Smooth muscle cell (in vitro differentiated cells): ENCODE data around the gene AGRN. TPM values are rescaled to one million over a fixed set of nuclear protein-coding genes. Genes with fewer than 3 reads are reported as not detected.
A peak's percentile ranks its signal among the peaks of the same experiment; 100 is the strongest.

Source experiments
- DNase-seq: peaks from one replicate; lab custom pipeline; 2025; ENCODE audit not compliant: unreplicated experiment; lab: John Stamatoyannopoulos, UW
- H2AFZ ChIP-seq: fragments of 200-600 bp; sonication (generic); 2 replicates; pipeline ENCODE4 v1.6.0; 2016; ENCODE audit warnings: antibody characterized with exemption, low read depth, mild to moderate bottlenecking
- H3F3A ChIP-seq: fragments of 200-600 bp; sonication (generic); 2 replicates; pipeline ENCODE4 v1.6.0; 2017; ENCODE audit warnings: antibody characterized with exemption, low read depth
- H3K27ac ChIP-seq: fragments of 200-600 bp; sonication (generic); 2 replicates; pipeline ENCODE4 v1.5.1; 2016; ENCODE audit warnings: low read depth, mild to moderate bottlenecking
- H3K27me3 ChIP-seq: fragments of 200-600 bp; sonication (generic); 2 replicates; pipeline ENCODE4 v1.6.1; 2016; ENCODE audit warnings: low read depth, mild to moderate bottlenecking
- H3K36me3 ChIP-seq: fragments of 200-600 bp; sonication (generic); 2 replicates; pipeline ENCODE4 v1.5.1; 2016; ENCODE audit warnings: low read depth
- H3K4me1 ChIP-seq: fragments of 200-600 bp; sonication (generic); 2 replicates; pipeline ENCODE4 v1.5.1; 2016; ENCODE audit warnings: low read depth
- H3K4me2 ChIP-seq: fragments of 200-600 bp; sonication (generic); 2 replicates; pipeline ENCODE4 v1.6.0; 2016; ENCODE audit warnings: mild to moderate bottlenecking
- H3K4me3 ChIP-seq: fragments of 200-600 bp; sonication (generic); 2 replicates; pipeline ENCODE4 v1.5.1; 2016; ENCODE audit warnings: mild to moderate bottlenecking
- H3K79me2 ChIP-seq: fragments of 200-600 bp; sonication (generic); 2 replicates; pipeline ENCODE4 v1.6.0; 2016; ENCODE audit warnings: low read depth, mild to moderate bottlenecking
- H3K9ac ChIP-seq: fragments of 200-600 bp; sonication (generic); 2 replicates; pipeline ENCODE4 v1.6.0; 2016; ENCODE audit warnings: low read depth
- H3K9me3 ChIP-seq: fragments of 200-600 bp; sonication (generic); replicated peaks from 2 replicates; pipeline ENCODE4 v1.5.1; 2016; ENCODE audit warnings: low read depth
- H4K20me1 ChIP-seq: fragments of 200-600 bp; sonication (generic); 2 replicates; pipeline ENCODE4 v1.6.0; 2016; ENCODE audit warnings: low read depth
- WGBS: methylation state at CpG from one replicate; pipeline ENCODE4 v1.1.7; 2016; ENCODE audit warnings: low lambda C conversion rate; 5-methylcytosine and 5-hydroxymethylcytosine counted together
- polyA plus RNA-seq: library from polyadenylated mRNA; unstranded; fragments of >200 nt; fragmentation: Nextera tagmentation; extraction: Ambion mirVana; gene quantifications from 2 replicates; pipeline ENCODE4 v1.2.1, GENCODE V29; 2016
- total RNA-seq: library from RNA; depleted of rRNA; stranded (reverse); fragments of >200 nt; gene quantifications from 2 replicates; pipeline ENCODE4 v1.2.3, GENCODE V29; 2014
- TF ChIP-seq, protein P1 (sequence below): fragments of 200-600 bp; sonication (generic); IDR thresholded peaks from 2 replicates; pipeline ENCODE4 v1.5.1; 2017; ENCODE audit warnings: borderline replicate concordance, mild to moderate bottlenecking, antibody characterized with exemption; ENCODE audit not compliant: insufficient read depth, poor library complexity, severe bottlenecking

The AGRN gene
- total and polyA plus RNA-seq, 2 experiments from 2014 or later = 17.5 to 24.7 TPM

DNA sequence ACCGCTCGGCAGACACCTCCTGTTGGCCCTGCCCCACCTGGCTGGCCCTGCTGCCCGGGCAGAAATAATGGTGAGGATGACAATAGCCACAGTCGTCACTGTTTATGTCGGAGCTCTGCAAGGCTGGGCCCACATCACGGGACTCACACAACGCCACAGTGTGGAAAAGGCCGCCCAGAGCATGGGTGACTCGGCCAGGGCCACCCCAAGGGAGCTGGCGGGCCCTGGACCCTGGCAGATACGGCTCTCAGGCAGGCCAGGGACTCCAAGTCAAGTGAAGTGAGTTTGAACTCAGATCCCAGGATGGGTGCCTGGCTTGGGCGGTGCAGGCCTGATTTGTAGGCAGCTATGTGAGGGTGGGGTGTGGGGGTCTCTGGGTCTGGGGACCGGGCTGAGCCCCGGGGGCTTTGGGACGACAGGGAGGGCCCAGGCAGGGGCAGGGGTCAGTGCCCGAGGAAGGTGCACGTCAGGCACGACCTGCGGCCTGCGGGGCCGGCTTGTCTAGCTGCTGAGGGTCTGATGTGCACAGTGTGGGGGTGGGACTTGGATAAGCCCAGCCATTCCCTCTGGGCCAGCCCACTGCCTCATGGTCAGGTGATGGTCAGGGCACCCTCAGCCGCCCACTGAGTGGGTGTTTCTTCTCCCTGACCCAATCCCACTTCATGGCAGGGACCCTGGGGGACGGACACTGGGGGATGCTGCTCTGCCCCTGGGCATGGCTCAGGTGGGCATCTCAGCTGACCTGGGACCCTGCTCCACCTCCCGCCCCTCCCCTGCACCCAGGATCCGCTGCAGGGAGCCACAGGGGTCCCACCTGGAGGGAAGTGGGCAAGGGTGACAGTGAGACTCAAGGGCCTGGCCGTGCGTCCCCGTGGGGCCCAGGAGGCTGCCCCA, 53.2 kb downstream of the AGRN start:
- Histone ChIP-seq H3K9ac (no peak overlapping the region), H3K79me2 (no peaks in the 10 kb centered on the region), H2AFZ (no peak overlapping the region), H3K4me2 (no peak overlapping the region), H4K20me1 (no peaks in the 10 kb centered on the region), H3K4me3 (no peak overlapping the region), H3K9me3 (no peaks in the 10 kb centered on the region), H3K36me3 (no peaks in the 10 kb centered on the region), H3K27ac (peak overlapping the region; percentile 52), H3F3A (no peaks in the 10 kb centered on the region), H3K27me3 (no peaks in the 10 kb centered on the region), H3K4me1 (peaks cover 12% of the 10 kb centered on the region)
- WGBS = 82% methylated on average over 28 of the region's 28 CpGs
- TF ChIP-seq, protein P1, sequence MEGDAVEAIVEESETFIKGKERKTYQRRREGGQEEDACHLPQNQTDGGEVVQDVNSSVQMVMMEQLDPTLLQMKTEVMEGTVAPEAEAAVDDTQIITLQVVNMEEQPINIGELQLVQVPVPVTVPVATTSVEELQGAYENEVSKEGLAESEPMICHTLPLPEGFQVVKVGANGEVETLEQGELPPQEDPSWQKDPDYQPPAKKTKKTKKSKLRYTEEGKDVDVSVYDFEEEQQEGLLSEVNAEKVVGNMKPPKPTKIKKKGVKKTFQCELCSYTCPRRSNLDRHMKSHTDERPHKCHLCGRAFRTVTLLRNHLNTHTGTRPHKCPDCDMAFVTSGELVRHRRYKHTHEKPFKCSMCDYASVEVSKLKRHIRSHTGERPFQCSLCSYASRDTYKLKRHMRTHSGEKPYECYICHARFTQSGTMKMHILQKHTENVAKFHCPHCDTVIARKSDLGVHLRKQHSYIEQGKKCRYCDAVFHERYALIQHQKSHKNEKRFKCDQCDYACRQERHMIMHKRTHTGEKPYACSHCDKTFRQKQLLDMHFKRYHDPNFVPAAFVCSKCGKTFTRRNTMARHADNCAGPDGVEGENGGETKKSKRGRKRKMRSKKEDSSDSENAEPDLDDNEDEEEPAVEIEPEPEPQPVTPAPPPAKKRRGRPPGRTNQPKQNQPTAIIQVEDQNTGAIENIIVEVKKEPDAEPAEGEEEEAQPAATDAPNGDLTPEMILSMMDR = no peak
- DNase-seq = no peak

DNA sequence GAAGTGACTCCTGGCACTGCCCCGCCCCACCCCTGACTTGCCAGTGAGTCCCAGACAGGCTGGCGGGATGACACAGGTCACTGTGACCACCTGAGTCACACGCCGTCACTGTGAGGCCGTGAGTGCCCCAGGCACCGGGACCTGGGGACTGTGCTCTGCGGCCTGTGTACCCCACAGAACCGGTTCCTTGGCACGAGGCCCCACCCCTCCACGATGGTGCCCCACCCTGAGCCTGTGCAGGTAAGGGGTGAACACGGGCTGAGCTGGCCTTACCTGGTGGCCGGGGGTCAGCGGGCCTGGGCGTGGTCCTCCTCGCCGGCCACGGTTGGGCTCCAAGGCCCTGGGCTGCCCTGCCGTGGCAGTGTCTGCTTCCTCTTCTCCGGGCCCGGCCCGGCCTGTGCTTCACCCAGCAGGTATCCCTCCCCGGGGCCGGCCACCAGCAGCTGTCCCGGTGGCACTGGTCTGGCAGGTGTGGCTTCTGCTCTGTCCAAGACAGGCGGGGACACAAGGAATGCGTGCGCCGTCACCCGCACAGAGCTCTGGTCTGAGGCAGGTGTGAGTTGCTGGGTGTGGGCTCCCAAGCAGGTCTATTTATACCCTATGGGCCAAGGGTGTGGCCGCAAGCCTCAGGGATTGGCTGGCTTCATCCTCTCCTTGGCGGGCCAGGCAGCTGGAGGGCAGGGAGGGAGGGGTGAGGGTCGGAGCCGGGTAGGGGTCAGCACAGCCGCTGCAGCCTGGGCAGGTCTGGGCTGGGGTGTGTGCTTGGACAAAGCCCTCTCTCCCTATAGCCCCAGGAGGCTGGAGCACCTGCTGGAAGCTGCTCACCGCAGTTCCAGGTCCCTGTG, 54.0 kb downstream of the AGRN start, which contains the start of gene RNF223:
Gene RNF223, minus strand, starts transcription at position 564 of the 845 bp plus-strand sequence. CDS start 1,740 bp downstream, outside the sequence.
- no peak for DNase-seq
- Histone ChIP-seq H2AFZ (no peak within 1 kb of the TSS), H3F3A (no peaks in the 10 kb centered on the region), H3K27me3 (no peaks in the 10 kb centered on the region), H3K9me3 (no peaks in the 10 kb centered on the region), H3K27ac (peak within 1 kb of the TSS; percentile 52), H3K36me3 (no peaks in the 10 kb centered on the region), H3K79me2 (no peaks in the 10 kb centered on the region), H3K4me1 (peaks cover 8% of the 10 kb centered on the region), H3K9ac (no peak within 1 kb of the TSS), H3K4me3 (no peak within 1 kb of the TSS), H3K4me2 (no peak within 1 kb of the TSS), H4K20me1 (no peaks in the 10 kb centered on the region)
- TF ChIP-seq, protein P1 = no peak
- 70% methylated on average over 31 of the region's 35 CpGs for WGBS

DNA sequence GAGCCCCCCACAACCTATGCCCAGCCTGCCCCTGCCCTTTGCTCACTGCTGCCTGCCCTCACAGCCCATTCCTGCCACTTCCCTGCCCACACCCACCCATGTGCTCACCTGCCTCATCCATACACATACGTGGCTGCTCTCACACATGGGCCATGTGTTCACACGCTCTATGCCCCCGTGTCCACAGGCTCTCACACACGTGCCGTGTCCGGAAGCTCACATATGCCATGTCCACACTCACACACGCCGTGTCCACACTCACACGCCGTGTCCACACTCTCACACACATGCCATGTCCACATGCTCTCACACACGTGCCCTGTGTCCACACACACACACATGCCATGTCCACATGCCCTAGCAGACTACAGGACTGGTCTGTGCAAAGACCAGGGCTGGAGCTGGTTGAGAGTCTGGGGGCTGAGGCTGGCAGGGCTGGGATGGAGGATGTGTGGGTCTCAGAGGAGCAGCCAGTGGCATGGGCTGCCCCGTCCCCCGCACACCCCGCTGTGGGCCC, 54.8 kb downstream of the AGRN start:
- no peaks in the 10 kb centered on the region for H3K9me3 ChIP-seq
- no peaks in the 10 kb centered on the region for H3F3A ChIP-seq
- peaks cover 6% of the 10 kb centered on the region for H3K4me1 ChIP-seq
- DNase-seq = no peak
- 95% methylated on average over 13 of the region's 14 CpGs for WGBS
- H3K4me2 ChIP-seq = no peak overlapping the region
- no peaks in the 10 kb centered on the region for H3K27me3 ChIP-seq
- no peak overlapping the region for H3K9ac ChIP-seq
- no peak overlapping the region for H3K4me3 ChIP-seq
- H3K79me2 ChIP-seq = no peaks in the 10 kb centered on the region
- no peak overlapping the region for H3K27ac ChIP-seq
- no peaks in the 10 kb centered on the region for H3K36me3 ChIP-seq
- no peak overlapping the region for H2AFZ ChIP-seq
- TF ChIP-seq, protein P1 = no peak
- H4K20me1 ChIP-seq = no peaks in the 10 kb centered on the region
